Neural cell (in vitro differentiated cells): ENCODE results near the gene ATP5MK.

Experiments used
- EP300 ChIP-seq: fragments of 450-650 bp; conservative IDR thresholded peaks from 2 replicates; pipeline ENCODE4 v1.6.1; 2014; ENCODE audit warnings: antibody characterized with exemption, mild to moderate bottlenecking, moderate library complexity; ENCODE audit not compliant: poor library complexity, severe bottlenecking
- EZH2 ChIP-seq: fragments of 200-600, 300-800 bp; shearing (Covaris generic), sonication (generic); IDR thresholded peaks from 2 replicates; pipeline ENCODE4 v1.6.1; 2014; ENCODE audit warnings: antibody characterized with exemption, low read length, borderline replicate concordance, mild to moderate bottlenecking; ENCODE audit not compliant: insufficient read depth, poor library complexity, severe bottlenecking
- MXI1 ChIP-seq: fragments of 450-650 bp; conservative IDR thresholded peaks from 2 replicates; pipeline ENCODE4 v1.6.1; 2014; ENCODE audit warnings: antibody characterized with exemption, mild to moderate bottlenecking; ENCODE audit not compliant: poor library complexity, severe bottlenecking
- POLR2AphosphoS5 ChIP-seq: IDR thresholded peaks from 2 replicates; pipeline ENCODE4 v1.6.1; 2012
- RAD21 ChIP-seq: fragments of 450-650 bp; conservative IDR thresholded peaks from 2 replicates; pipeline ENCODE4 v1.6.1; 2014; ENCODE audit warnings: antibody characterized with exemption, mild to moderate bottlenecking, moderate library complexity
- TF ChIP-seq, protein P1 (sequence below): fragments of 450-650 bp; IDR thresholded peaks from 2 replicates; pipeline ENCODE4 v1.5.1; 2014; ENCODE audit warnings: antibody characterized with exemption, mild to moderate bottlenecking, moderate library complexity; ENCODE audit not compliant: poor library complexity, severe bottlenecking
- TF ChIP-seq, protein P2 (sequence below): IDR thresholded peaks from 2 replicates; pipeline ENCODE4 v1.6.1; 2012; ENCODE audit warnings: borderline replicate concordance

GRCh38 chr10:103445366-103445765 lies 49.1 kb upstream of the ATP5MK start:
- TF ChIP-seq, protein P1, sequence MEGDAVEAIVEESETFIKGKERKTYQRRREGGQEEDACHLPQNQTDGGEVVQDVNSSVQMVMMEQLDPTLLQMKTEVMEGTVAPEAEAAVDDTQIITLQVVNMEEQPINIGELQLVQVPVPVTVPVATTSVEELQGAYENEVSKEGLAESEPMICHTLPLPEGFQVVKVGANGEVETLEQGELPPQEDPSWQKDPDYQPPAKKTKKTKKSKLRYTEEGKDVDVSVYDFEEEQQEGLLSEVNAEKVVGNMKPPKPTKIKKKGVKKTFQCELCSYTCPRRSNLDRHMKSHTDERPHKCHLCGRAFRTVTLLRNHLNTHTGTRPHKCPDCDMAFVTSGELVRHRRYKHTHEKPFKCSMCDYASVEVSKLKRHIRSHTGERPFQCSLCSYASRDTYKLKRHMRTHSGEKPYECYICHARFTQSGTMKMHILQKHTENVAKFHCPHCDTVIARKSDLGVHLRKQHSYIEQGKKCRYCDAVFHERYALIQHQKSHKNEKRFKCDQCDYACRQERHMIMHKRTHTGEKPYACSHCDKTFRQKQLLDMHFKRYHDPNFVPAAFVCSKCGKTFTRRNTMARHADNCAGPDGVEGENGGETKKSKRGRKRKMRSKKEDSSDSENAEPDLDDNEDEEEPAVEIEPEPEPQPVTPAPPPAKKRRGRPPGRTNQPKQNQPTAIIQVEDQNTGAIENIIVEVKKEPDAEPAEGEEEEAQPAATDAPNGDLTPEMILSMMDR = no peak
- TF ChIP-seq POLR2AphosphoS5 (no peak), EZH2 (no peak), RAD21 (no peak), EP300 (no peak), MXI1 (no peak)
- TF ChIP-seq, protein P2, sequence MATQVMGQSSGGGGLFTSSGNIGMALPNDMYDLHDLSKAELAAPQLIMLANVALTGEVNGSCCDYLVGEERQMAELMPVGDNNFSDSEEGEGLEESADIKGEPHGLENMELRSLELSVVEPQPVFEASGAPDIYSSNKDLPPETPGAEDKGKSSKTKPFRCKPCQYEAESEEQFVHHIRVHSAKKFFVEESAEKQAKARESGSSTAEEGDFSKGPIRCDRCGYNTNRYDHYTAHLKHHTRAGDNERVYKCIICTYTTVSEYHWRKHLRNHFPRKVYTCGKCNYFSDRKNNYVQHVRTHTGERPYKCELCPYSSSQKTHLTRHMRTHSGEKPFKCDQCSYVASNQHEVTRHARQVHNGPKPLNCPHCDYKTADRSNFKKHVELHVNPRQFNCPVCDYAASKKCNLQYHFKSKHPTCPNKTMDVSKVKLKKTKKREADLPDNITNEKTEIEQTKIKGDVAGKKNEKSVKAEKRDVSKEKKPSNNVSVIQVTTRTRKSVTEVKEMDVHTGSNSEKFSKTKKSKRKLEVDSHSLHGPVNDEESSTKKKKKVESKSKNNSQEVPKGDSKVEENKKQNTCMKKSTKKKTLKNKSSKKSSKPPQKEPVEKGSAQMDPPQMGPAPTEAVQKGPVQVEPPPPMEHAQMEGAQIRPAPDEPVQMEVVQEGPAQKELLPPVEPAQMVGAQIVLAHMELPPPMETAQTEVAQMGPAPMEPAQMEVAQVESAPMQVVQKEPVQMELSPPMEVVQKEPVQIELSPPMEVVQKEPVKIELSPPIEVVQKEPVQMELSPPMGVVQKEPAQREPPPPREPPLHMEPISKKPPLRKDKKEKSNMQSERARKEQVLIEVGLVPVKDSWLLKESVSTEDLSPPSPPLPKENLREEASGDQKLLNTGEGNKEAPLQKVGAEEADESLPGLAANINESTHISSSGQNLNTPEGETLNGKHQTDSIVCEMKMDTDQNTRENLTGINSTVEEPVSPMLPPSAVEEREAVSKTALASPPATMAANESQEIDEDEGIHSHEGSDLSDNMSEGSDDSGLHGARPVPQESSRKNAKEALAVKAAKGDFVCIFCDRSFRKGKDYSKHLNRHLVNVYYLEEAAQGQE = no peak
